Measurements from ENCODE around the gene COQ4. TPM values are rescaled to one million over a fixed set of nuclear protein-coding genes. Genes with fewer than 3 reads are reported as not detected.

COQ4 gene
- total and polyA plus RNA-seq, 2 of the 8 experiments (the other 6 are each of a cell fraction or from before 2014, with no cell fraction given), result 32.3 to 58.8 TPM

GRCh38 chr9:128358861-128359260, 36.2 kb downstream of the COQ4 start:
- Histone ChIP-seq H4K20me1 (replicated peaks in 1 of 2; ENCODE audit: control insufficient read depth in 1 of 2, insufficient read depth in 2 of 2, low read length in 2 of 2) (peaks cover 4 to 9% of the 10 kb centered on the region in 2 experiments), H2BK12ac (ENCODE audit: low read depth, low read length) (no peak overlapping the region), H2BK15ac (ENCODE audit: low read length) (no peak overlapping the region), H3K36me3 (ENCODE audit: control insufficient read depth in 2 of 4, insufficient read depth in 4 of 4, low read length in 3 of 4) (peaks cover 0 to 4% (median 0%) of the 10 kb centered on the region in 4 experiments; a peak in 3 of 8 replicates), H2AK5ac (ENCODE audit: low read depth, low read length) (no peak overlapping the region), H3K9me3 (ENCODE audit: insufficient read depth in 2 of 2, low read depth in 1 of 2, low read length in 1 of 2) (no peaks in the 10 kb centered on the region), H3K4ac (replicated peaks; ENCODE audit: insufficient read length, low read depth, low read length) (no peak overlapping the region), H2AFZ (ENCODE audit: low read length) (no peak overlapping the region), H2BK120ac (replicated peaks; ENCODE audit: low read depth, low read length) (no peak overlapping the region), H3K9ac (replicated peaks in 1 of 4; ENCODE audit: extremely low read depth in 1 of 4, low read depth in 3 of 4, low read length in 3 of 4) (no peak overlapping the region), H2BK5ac (ENCODE audit: low read depth, low read length) (no peak overlapping the region), H3K79me2 (ENCODE audit: control insufficient read depth in 1 of 2, insufficient read depth in 2 of 2, low read length in 2 of 2) (no peaks in the 10 kb centered on the region), H3K23ac (ENCODE audit: insufficient read length) (no peak overlapping the region), H3K18ac (ENCODE audit: extremely low read depth, low read length) (no peak overlapping the region), H3K4me2 (ENCODE audit: insufficient read depth in 1 of 2, low read depth in 2 of 2, low read length in 2 of 2) (no peak overlapping the region), H3K27ac (ENCODE audit: low read depth, low read length) (no peak overlapping the region), H3K23me2 (ENCODE audit: low read depth, low read length) (no peaks in the 10 kb centered on the region), H3K79me1 (ENCODE audit: low read depth, low read length) (no peaks in the 10 kb centered on the region), H4K91ac (replicated peaks; ENCODE audit: insufficient read length, low read length) (no peak overlapping the region), H4K5ac (ENCODE audit: insufficient read length, low read depth, low read length) (no peak overlapping the region), H2BK20ac (ENCODE audit: low read length) (no peak overlapping the region), H3K14ac (ENCODE audit: insufficient read length) (no peak overlapping the region), H3K56ac (replicated peaks; ENCODE audit: insufficient read length, low read depth, low read length) (no peak overlapping the region), H3K27me3 (replicated peaks in 1 of 4; ENCODE audit: control insufficient read depth in 3 of 4, extremely low read depth in 1 of 4, insufficient read depth in 3 of 4, low read length in 3 of 4) (peaks cover 9 to 27% (median 19%) of the 10 kb centered on the region in 4 experiments), H3K4me3 (ENCODE audit: extremely low read depth in 1 of 4, insufficient read depth in 2 of 4, low read depth in 3 of 4, low read length in 4 of 4) (no peak overlapping the region), H3K4me1 (replicated peaks in 1 of 4; ENCODE audit: control insufficient read depth in 3 of 4, insufficient read depth in 4 of 4, low read length in 3 of 4) (peaks cover 0 to 8% (median 6%) of the 10 kb centered on the region in 4 experiments; a peak in 6 of 7 replicates), H4K8ac (ENCODE audit: extremely low read depth, insufficient read depth, low read length) (no peak overlapping the region)
- FAIRE-seq, result no peak
- 90% methylated on average over 4 of the region's 4 CpGs; no CpG with 5 or more reads in 1 of the 2 experiments for WGBS, 2 experiments (ENCODE audit: extremely low coverage in 1 of 2, insufficient coverage in 1 of 2, insufficient read length in 1 of 2, insufficient replicate concordance in 2 of 2, low coverage in 1 of 2, low lambda C conversion rate in 2 of 2, missing lambda C conversion rate in 1 of 2)
- CTCF ChIA-PET (ENCODE audit: partially characterized antibody), result interaction anchor here (2.8 to 25.1 kb wide), 4 partner anchors 14 to 60 kb away, joined by 9 to 544 read pairs (median 225); no protein-coding TSS in a partner anchor
- POLR2A ChIA-PET (ENCODE audit: partially characterized antibody), result interaction anchor here (1.0 to 1.8 kb wide), 2 partner anchors 15 to 17 kb away, joined by 3 to 4 read pairs; no protein-coding TSS in a partner anchor
- DNase-seq (ENCODE audit: low read depth in 1 of 2, low spot score in 2 of 2), result no peak
- no peak for TF ChIP-seq ASH2L (IDR thresholded peaks at IDR 0.05; ENCODE audit: low read length)
- TF ChIP-seq SUZ12 (IDR thresholded peaks at IDR 0.05; ENCODE audit: low read length), result no peak
- TF ChIP-seq CREB1 (IDR thresholded peaks at IDR 0.05), result no peak
- no peak for TF ChIP-seq CTBP2 (IDR thresholded peaks at IDR 0.05; ENCODE audit: borderline replicate concordance, insufficient read depth, insufficient read length, low read length)
- no peak for TF ChIP-seq E2F6 (IDR thresholded peaks at IDR 0.05)
- TF ChIP-seq GTF2F1 (IDR thresholded peaks at IDR 0.05; ENCODE audit: borderline replicate concordance, low read depth, low read length), result no peak
- TF ChIP-seq SP4 (IDR thresholded peaks at IDR 0.05; ENCODE audit: low read length), result no peak
- no peak for TF ChIP-seq CEBPB (IDR thresholded peaks at IDR 0.05; ENCODE audit: low read depth, low read length)
- no peak for TF ChIP-seq RNF2 (IDR thresholded peaks at IDR 0.05; ENCODE audit: borderline replicate concordance, low read depth, low read length, missing control alignments, poor library complexity, severe bottlenecking)
- no peak for TF ChIP-seq TAF1 (IDR thresholded peaks at IDR 0.05; ENCODE audit: low read depth, low read length)
- no peak for TF ChIP-seq BRCA1 (IDR thresholded peaks at IDR 0.05; ENCODE audit: low read depth, low read length)
- no peak for TF ChIP-seq SIRT6 (IDR thresholded peaks at IDR 0.05; ENCODE audit: low read length)
- TF ChIP-seq HDAC2 (IDR thresholded peaks at IDR 0.05; ENCODE audit: borderline replicate concordance in 1 of 2, low read depth in 2 of 2, low read length in 2 of 2), result no peak
- no peak for TF ChIP-seq YY1 (IDR thresholded peaks at IDR 0.05; ENCODE audit: low read depth, low read length)
